ENCODE measurements around the gene LCOR. TPM values are rescaled to one million over a fixed set of nuclear protein-coding genes. Genes with fewer than 3 reads are reported as not detected.
"Not testable (repeated sequence)": the region's sequence is repeated elsewhere in the genome, so short reads cannot be mapped to it uniquely, and the experiment has no call there.

The LCOR gene
- total RNA-seq, 1 donor from 2014 or later, result 35.3 TPM

DNA sequence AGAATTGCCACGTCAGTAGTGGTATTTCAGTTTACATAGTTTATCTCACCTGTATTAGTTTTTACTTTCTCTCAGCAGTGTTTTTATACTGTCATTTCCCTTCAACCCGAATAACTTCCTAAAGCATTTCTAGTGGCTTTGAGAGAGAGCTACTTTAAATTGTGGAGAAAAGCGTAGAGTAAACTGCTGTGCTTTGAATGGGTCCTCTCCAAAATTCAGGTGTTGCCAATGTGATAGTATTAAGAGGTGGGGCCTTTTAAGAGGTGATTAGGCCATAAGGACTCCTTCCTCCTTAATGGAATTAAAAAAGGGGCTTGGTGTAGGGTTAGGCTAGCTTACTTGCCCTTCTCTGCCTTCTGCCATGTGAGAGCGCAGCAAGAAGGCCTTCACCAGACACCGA, 98.4 kb downstream of the LCOR start:
- Histone ChIP-seq H3K9me3 (ENCODE audit: low read depth) (peaks cover 4% of the 10 kb centered on the region), H3K27me3 (no peaks in the 10 kb centered on the region), H3K4me1 (no peaks in the 10 kb centered on the region), H3K9ac (no peak overlapping the region), H3K27ac (no peak overlapping the region), H3K4me3 (no peak overlapping the region), H2AFZ (replicated peaks) (no peak overlapping the region), H3K79me2 (ENCODE audit: low read depth) (peaks cover 81% of the 10 kb centered on the region), H3K36me3 (peaks cover 14% of the 10 kb centered on the region), H3F3A (ENCODE audit: low read depth) (peaks cover 6% of the 10 kb centered on the region), H4K20me1 (ENCODE audit: low read depth) (peaks cover 6% of the 10 kb centered on the region), H3K4me2 (no peak overlapping the region)
- no peak for TF ChIP-seq EZH2 (IDR thresholded peaks at IDR 0.05)
- TF ChIP-seq, protein P1, sequence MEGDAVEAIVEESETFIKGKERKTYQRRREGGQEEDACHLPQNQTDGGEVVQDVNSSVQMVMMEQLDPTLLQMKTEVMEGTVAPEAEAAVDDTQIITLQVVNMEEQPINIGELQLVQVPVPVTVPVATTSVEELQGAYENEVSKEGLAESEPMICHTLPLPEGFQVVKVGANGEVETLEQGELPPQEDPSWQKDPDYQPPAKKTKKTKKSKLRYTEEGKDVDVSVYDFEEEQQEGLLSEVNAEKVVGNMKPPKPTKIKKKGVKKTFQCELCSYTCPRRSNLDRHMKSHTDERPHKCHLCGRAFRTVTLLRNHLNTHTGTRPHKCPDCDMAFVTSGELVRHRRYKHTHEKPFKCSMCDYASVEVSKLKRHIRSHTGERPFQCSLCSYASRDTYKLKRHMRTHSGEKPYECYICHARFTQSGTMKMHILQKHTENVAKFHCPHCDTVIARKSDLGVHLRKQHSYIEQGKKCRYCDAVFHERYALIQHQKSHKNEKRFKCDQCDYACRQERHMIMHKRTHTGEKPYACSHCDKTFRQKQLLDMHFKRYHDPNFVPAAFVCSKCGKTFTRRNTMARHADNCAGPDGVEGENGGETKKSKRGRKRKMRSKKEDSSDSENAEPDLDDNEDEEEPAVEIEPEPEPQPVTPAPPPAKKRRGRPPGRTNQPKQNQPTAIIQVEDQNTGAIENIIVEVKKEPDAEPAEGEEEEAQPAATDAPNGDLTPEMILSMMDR (IDR thresholded peaks at IDR 0.05), result no peak
- no peak for TF ChIP-seq EZH2phosphoT487 (IDR thresholded peaks at IDR 0.05)
- Mint-ChIP-seq H3K9me3 (peaks cover 20% of the 10 kb centered on the region), H3K27ac (no peak overlapping the region), H3K27me3 (ENCODE audit: insufficient read depth, low read depth) (peaks cover 3% of the 10 kb centered on the region), H3K36me3 (peaks cover 36% of the 10 kb centered on the region), H3K4me3 (no peak overlapping the region), H3K4me1 (no peaks in the 10 kb centered on the region)
- no peak for DNase-seq (ENCODE audit: low spot score)

DNA sequence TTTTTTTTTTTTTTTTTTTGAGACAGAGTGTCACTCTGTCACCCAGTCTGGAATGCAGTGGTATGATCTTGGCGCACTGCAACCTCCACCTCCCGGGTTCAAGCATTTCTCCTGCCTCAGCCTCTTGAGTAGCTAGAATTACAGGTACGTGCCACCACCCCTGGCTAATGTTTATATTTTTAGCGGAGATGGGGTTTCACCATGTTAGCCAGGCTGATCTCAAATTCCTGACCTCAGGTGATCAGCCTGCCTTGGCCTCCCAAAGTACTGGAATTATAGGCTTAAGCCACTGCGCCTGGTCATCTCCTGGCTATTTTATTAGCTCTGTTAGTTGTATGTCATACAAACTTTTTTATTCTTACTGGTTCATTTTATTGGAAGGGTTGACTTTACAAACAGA, 103.0 kb downstream of the LCOR start:
- Histone ChIP-seq H3K9ac (no peak overlapping the region), H3K27ac (no peak overlapping the region), H3K4me3 (no peak overlapping the region), H4K20me1 (ENCODE audit: low read depth) (peaks cover 6% of the 10 kb centered on the region), H2AFZ (replicated peaks) (no peak overlapping the region), H3K4me2 (no peak overlapping the region), H3K79me2 (ENCODE audit: low read depth) (peaks cover 46% of the 10 kb centered on the region), H3K27me3 (no peaks in the 10 kb centered on the region), H3K9me3 (ENCODE audit: low read depth) (peaks cover 3% of the 10 kb centered on the region), H3F3A (ENCODE audit: low read depth) (no peaks in the 10 kb centered on the region), H3K4me1 (no peaks in the 10 kb centered on the region), H3K36me3 (peaks cover 4% of the 10 kb centered on the region)
- Mint-ChIP-seq H3K9me3 (peaks cover 18% of the 10 kb centered on the region), H3K27me3 (ENCODE audit: insufficient read depth, low read depth) (peaks cover 3% of the 10 kb centered on the region), H3K4me1 (no peaks in the 10 kb centered on the region), H3K27ac (no peak overlapping the region), H3K36me3 (peaks cover 33% of the 10 kb centered on the region), H3K4me3 (no peak overlapping the region)
- no peak for DNase-seq (ENCODE audit: low spot score)
- TF ChIP-seq EZH2phosphoT487 (IDR thresholded peaks at IDR 0.05) (no peak), EZH2 (IDR thresholded peaks at IDR 0.05) (no peak)
- TF ChIP-seq, protein P1 (IDR thresholded peaks at IDR 0.05), result no peak

DNA sequence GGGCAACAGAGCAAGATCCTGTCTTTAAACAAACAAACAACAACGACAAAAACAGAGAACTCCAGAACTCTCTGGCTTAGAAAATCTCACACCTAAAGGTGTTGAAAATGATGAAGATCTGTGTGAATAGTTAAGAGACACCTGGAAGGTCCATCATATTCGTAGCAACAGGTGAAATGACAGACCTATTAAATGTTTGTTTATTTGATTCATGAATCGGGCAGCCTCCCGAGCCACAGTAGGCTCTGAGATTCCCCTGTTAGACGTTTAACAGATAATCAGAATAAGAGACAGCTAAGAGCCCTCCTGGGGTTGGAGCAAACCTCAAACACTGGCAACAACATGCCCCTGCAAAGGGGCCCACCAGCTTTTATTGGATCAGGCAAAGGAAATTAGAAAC, 103.7 kb downstream of the LCOR start:
- Histone ChIP-seq H3K79me2 (ENCODE audit: low read depth) (peaks cover 41% of the 10 kb centered on the region), H4K20me1 (ENCODE audit: low read depth) (peaks cover 4% of the 10 kb centered on the region), H3K4me2 (no peak overlapping the region), H2AFZ (replicated peaks) (no peak overlapping the region), H3K9ac (no peak overlapping the region), H3K4me3 (no peak overlapping the region), H3K9me3 (ENCODE audit: low read depth) (peaks cover 3% of the 10 kb centered on the region), H3F3A (ENCODE audit: low read depth) (no peaks in the 10 kb centered on the region), H3K4me1 (no peaks in the 10 kb centered on the region), H3K27me3 (no peaks in the 10 kb centered on the region), H3K27ac (no peak overlapping the region), H3K36me3 (peaks cover 4% of the 10 kb centered on the region)
- Mint-ChIP-seq H3K27ac (no peak overlapping the region), H3K4me1 (no peaks in the 10 kb centered on the region), H3K36me3 (peaks cover 33% of the 10 kb centered on the region), H3K27me3 (ENCODE audit: insufficient read depth, low read depth) (peaks cover 3% of the 10 kb centered on the region), H3K4me3 (no peak overlapping the region), H3K9me3 (peaks cover 18% of the 10 kb centered on the region)
- TF ChIP-seq, protein P1 (IDR thresholded peaks at IDR 0.05), result no peak
- TF ChIP-seq EZH2 (IDR thresholded peaks at IDR 0.05) (no peak), EZH2phosphoT487 (IDR thresholded peaks at IDR 0.05) (no peak)
- no peak for DNase-seq (ENCODE audit: low spot score)

GRCh38 chr10:96943161-96943560, 111.1 kb downstream of the LCOR start:
- H4K20me1 ChIP-seq (ENCODE audit: low read depth); H3K4me1 Mint-ChIP-seq; H3K27ac ChIP-seq; H3K27me3 ChIP-seq; H3K4me2 ChIP-seq; DNase-seq (ENCODE audit: low spot score); H3K9me3 ChIP-seq (ENCODE audit: low read depth); H2AFZ ChIP-seq (replicated peaks); H3K4me1 ChIP-seq; H3F3A ChIP-seq (ENCODE audit: low read depth); H3K27me3 Mint-ChIP-seq (ENCODE audit: insufficient read depth, low read depth); H3K4me3 ChIP-seq; H3K27ac Mint-ChIP-seq; H3K9ac ChIP-seq; H3K4me3 Mint-ChIP-seq: not testable (repeated sequence)
- Histone ChIP-seq H3K79me2 (ENCODE audit: low read depth) (peaks cover 14% of the 10 kb centered on the region), H3K36me3 (peaks cover 11% of the 10 kb centered on the region)
- Mint-ChIP-seq H3K36me3 (peaks cover 28% of the 10 kb centered on the region), H3K9me3 (peaks cover 20% of the 10 kb centered on the region)

Measured in neural progenitor cell (in vitro differentiated cells).